SU-DHL-6 (cell line): Measurements from ENCODE around the gene F8A1.
"Not testable (repeated sequence)": the region's sequence is repeated elsewhere in the genome, so short reads cannot be mapped to it uniquely, and the experiment has no call there.

ENCODE experiments used
- H2AFZ ChIP-seq: fragments of 200-600 bp; sonication (generic); 2 replicates; pipeline ENCODE4 v1.6.1; 2014; ENCODE audit warnings: low read depth, mild to moderate bottlenecking, moderate library complexity, mixed read lengths, antibody characterized with exemption, low read length; ENCODE audit not compliant: severe bottlenecking
- H3F3A ChIP-seq: fragments of 200-600 bp; shearing (Covaris generic); 2 replicates; pipeline ENCODE4 v1.6.0; 2016; ENCODE audit warnings: antibody characterized with exemption, mild to moderate bottlenecking; ENCODE audit not compliant: insufficient read depth
- H3K27ac ChIP-seq: fragments of 200-600 bp; sonication (generic); 2 replicates; pipeline ENCODE4 v1.5.1; 2016; ENCODE audit warnings: low read depth, mild to moderate bottlenecking, low read length, moderate library complexity, mixed read lengths
- H3K27me3 ChIP-seq: fragments of 200-600 bp; sonication (generic), shearing (Covaris generic); 2 replicates; pipeline ENCODE4 v1.6.0; 2014; ENCODE audit warnings: mild to moderate bottlenecking, low read length
- H3K36me3 ChIP-seq: fragments of 200-600 bp; sonication (generic); 2 replicates; pipeline ENCODE4 v1.6.1; 2014; ENCODE audit warnings: mild to moderate bottlenecking, low read length, mixed read lengths
- H3K4me2 ChIP-seq: fragments of 300-600, 200-600 bp; shearing (Covaris generic), sonication (generic); 2 replicates; pipeline ENCODE4 v1.6.0; 2014; ENCODE audit warnings: low read length, low read depth, mild to moderate bottlenecking; ENCODE audit not compliant: poor library complexity, severe bottlenecking
- H3K4me3 ChIP-seq: fragments of 200-600 bp; sonication (generic); 2 replicates; pipeline ENCODE4 v1.5.1; 2014; ENCODE audit warnings: antibody characterized with exemption, low read length, mild to moderate bottlenecking, mixed read lengths; ENCODE audit not compliant: insufficient read depth, poor library complexity, severe bottlenecking
- H3K79me2 ChIP-seq: fragments of 200-600 bp; sonication (generic); 2 replicates; pipeline ENCODE4 v1.6.1; 2014; ENCODE audit warnings: mild to moderate bottlenecking, low read length, moderate library complexity; ENCODE audit not compliant: insufficient read depth
- H3K9ac ChIP-seq: fragments of 200-600 bp; sonication (generic); 2 replicates; pipeline ENCODE4 v1.7.0; 2014; ENCODE audit warnings: mild to moderate bottlenecking, low read length
- H3K9me2 ChIP-seq: fragments of 200-600 bp; sonication (generic); replicated peaks from 2 replicates; pipeline ENCODE4 v1.6.1; 2014; ENCODE audit warnings: low read length; ENCODE audit not compliant: insufficient read depth
- H3K9me3 ChIP-seq: fragments of 200-600 bp; sonication (generic); 2 replicates; pipeline ENCODE4 v1.6.1; 2014; ENCODE audit warnings: low read length, mixed read lengths; ENCODE audit not compliant: insufficient read depth
- H4K20me1 ChIP-seq: fragments of 200-600 bp; sonication (generic); 2 replicates; pipeline ENCODE4 v1.6.1; 2014; ENCODE audit warnings: low read depth, mild to moderate bottlenecking, antibody characterized with exemption, low read length, moderate library complexity, mixed read lengths
- CTCF ChIP-seq: fragments of 200-600 bp; sonication (generic); IDR thresholded peaks from one replicate; pipeline ENCODE4 v1.5.1; 2017; ENCODE audit warnings: antibody characterized with exemption, mild to moderate bottlenecking, low read length, moderate library complexity; ENCODE audit not compliant: insufficient read depth, poor library complexity, severe bottlenecking
- EZH2phosphoT487 ChIP-seq: fragments of 200-600 bp; sonication (generic), shearing (Covaris generic); conservative IDR thresholded peaks from 2 replicates; pipeline ENCODE4 v1.6.1; 2018; ENCODE audit warnings: mild to moderate bottlenecking, antibody characterized with exemption, low read length, moderate library complexity, mixed read lengths

The F8A1 gene

DNA sequence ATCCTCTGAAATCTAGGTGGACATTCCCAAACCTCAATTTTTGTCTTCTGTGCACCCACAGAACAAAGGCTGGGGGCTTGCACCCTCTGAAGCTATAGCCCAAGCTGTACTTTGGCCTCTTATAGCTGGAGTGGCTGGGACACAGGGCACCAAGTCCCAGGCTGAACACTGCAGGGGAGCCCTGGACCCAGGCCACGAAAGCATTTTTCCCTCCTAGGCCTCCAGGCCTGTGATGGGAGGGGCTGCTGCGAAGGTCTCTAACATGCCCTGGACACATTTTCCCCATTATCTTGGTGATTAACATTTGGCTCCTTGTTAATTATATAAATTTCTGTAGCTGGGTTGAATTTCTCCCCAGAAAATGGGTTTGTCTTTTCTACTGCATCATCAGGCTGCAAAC is 27.9 kb downstream of the F8A1 start:
- H3K4me2 ChIP-seq = no peak overlapping the region
- H4K20me1 ChIP-seq = no peaks in the 10 kb centered on the region
- no peaks in the 10 kb centered on the region for H3K36me3 ChIP-seq
- no peaks in the 10 kb centered on the region for H3K27me3 ChIP-seq
- H3K9ac ChIP-seq = no peak overlapping the region
- H2AFZ ChIP-seq = no peak overlapping the region
- H3K27ac ChIP-seq = no peak overlapping the region
- no peaks in the 10 kb centered on the region for H3K79me2 ChIP-seq
- TF ChIP-seq EZH2phosphoT487 = no peak
- TF ChIP-seq CTCF = no peak
- H3K9me2 ChIP-seq = no peaks in the 10 kb centered on the region
- H3K4me3 ChIP-seq = no peak overlapping the region
- no peaks in the 10 kb centered on the region for H3K9me3 ChIP-seq
- no peaks in the 10 kb centered on the region for H3F3A ChIP-seq

- H3K4me3 ChIP-seq = peak overlapping the region; percentile 39
- no peaks in the 10 kb centered on the region for H4K20me1 ChIP-seq
- H3K79me2 ChIP-seq = no peaks in the 10 kb centered on the region
- no peaks in the 10 kb centered on the region for H3K9me3 ChIP-seq
- peak overlapping the region; percentile 69 for H2AFZ ChIP-seq
- H3K36me3 ChIP-seq = no peaks in the 10 kb centered on the region
- peak overlapping the region; percentile 24; the same call in 1 of the 2 replicates for H3K9ac ChIP-seq
- TF ChIP-seq EZH2phosphoT487 = no peak
- peak; percentile 46 for TF ChIP-seq CTCF
- no peaks in the 10 kb centered on the region for H3K9me2 ChIP-seq
- peak overlapping the region; percentile 52 for H3K4me2 ChIP-seq
- no peak overlapping the region for H3K27ac ChIP-seq
- no peaks in the 10 kb centered on the region for H3K27me3 ChIP-seq
- no peaks in the 10 kb centered on the region for H3F3A ChIP-seq
Measured at GRCh38 chrX:154918060-154918483, 31.9 kb downstream of the F8A1 start.

- H3K4me2 ChIP-seq, H3K36me3 ChIP-seq, H3K9ac ChIP-seq, H3K79me2 ChIP-seq, H4K20me1 ChIP-seq, H3K27me3 ChIP-seq, H3F3A ChIP-seq, H3K9me3 ChIP-seq, H3K9me2 ChIP-seq, H3K27ac ChIP-seq, H2AFZ ChIP-seq, H3K4me3 ChIP-seq: not testable (repeated sequence)
Measured at GRCh38 chrX:154924771-154925170, 38.6 kb downstream of the F8A1 start.
